Spleen (tissue), 7 donors: Measurements from ENCODE around the gene KCNK13.

Experiments
- CTCF ChIP-seq, 11 experiments: fragments of 200-600 bp in 7 of 11; fragments of 450-650 bp in 4 of 11; sonication (generic) in 4 of 11; IDR thresholded peaks in 8 of 11; conservative IDR thresholded peaks in 3 of 11; 1 replicate in 7 of 11; 2 replicates in 4 of 11; pipeline versions ENCODE4 v1.4.0 to v1.8.0; 2016 to 2021; ENCODE audit warnings: antibody characterized with exemption in 11 of 11, inconsistent platforms in 4 of 11, mild to moderate bottlenecking in 1 of 11
- POLR2A ChIP-seq, 3 donors: fragments of 450-650 bp; IDR thresholded peaks; one replicate each; pipeline ENCODE4 v1.5.1; 2017; ENCODE audit warnings: antibody characterized with exemption in 3 of 3, mild to moderate bottlenecking in 1 of 3
- POLR2AphosphoS5 ChIP-seq, 3 donors: sonication (generic); formaldehyde crosslinking; IDR thresholded peaks; one replicate each; pipeline ENCODE4 v1.5.1; 2017; ENCODE audit warnings: antibody characterized with exemption in 3 of 3
- donor health status: DM: no; HTN: no; CAD: no; lungs with moderate emphysema.
- donor health status: DM: no; HTN: no; CAD: no.
- donor health status: DM: no; HTN: no; CAD: no.

- TF ChIP-seq POLR2A (IDR thresholded peaks at IDR 0.05) (no peak), CTCF (IDR thresholded peaks at IDR 0.05 in 8 of 11, conservative IDR thresholded peaks at IDR 0.05 in 3 of 11) (no peak), POLR2AphosphoS5 (IDR thresholded peaks at IDR 0.05) (no peak)
Observed at GRCh38 chr14:90201344-90201743, 139.6 kb downstream of the KCNK13 start.
